GM18505 (cell line): ENCODE measurements around the gene THRB.

Experiments
- ATAC-seq: cut with Tn5 transposase; IDR thresholded peaks from one replicate; pipeline ENCODE4 v1.9.1; 2021; ENCODE audit not compliant: unreplicated experiment
- POLR2A ChIP-seq: IDR thresholded peaks from 4 replicates; pipeline ENCODE4 v1.6.1; 2011; ENCODE audit warnings: borderline replicate concordance; ENCODE audit not compliant: insufficient read depth, insufficient read length; ENCODE audit errors: extremely low read depth

Gene THRB

DNA sequence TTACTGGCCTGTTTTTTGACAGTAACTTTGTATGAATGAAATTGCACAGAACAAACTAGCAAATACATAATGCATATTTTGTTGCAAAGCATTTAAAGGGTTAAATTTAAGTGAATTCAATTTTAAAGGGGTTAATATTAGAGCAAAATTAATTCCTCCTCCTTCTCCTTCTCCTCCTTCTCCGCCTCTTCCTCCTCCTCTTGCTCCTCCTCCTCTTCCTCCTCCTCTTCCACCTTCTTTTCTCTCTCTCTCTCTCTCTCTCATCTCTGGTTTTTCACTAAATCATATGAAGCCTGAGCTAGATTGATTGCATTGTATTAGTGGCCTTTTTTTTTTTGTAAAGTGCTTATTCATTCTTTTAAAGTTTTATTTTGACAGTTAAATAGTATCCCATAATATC lies 154.5 kb downstream of the THRB start:
- no peak for ATAC-seq

DNA sequence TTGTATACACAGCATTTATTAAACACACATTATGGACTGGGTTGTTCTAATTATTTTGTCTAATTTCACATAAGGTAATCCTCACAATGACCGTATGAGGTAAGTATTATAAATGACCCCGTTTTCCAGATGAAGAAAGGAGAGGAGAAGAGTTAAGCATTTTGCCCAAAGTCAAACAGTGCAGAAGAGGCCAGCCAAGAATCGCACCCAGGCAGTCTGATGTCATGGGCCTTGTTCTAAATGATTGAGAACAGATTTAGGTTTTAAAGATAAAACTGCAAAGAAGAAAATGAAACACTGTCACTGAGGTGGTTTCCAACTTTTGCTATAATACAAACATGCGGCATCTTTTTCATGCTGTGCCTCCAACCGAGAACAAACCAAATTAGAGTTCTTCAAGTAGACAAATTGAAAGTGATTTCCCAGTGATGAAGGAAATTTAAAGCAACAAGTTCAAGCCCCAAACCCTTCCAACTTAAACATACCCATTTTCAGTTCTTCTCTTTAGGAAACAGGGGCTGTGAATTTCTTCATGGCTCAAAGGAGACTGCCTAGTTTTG lies 155.3 kb downstream of the THRB start:
- no peak for TF ChIP-seq POLR2A
- ATAC-seq: no peak

More for the DNA sequence above, 154.5 kb downstream of the THRB start:
- no peak for TF ChIP-seq POLR2A

GRCh38 chr3:24338409-24339130 lies 156.1 kb downstream of the THRB start:
- no peak for ATAC-seq
- TF ChIP-seq POLR2A: no peak

DNA sequence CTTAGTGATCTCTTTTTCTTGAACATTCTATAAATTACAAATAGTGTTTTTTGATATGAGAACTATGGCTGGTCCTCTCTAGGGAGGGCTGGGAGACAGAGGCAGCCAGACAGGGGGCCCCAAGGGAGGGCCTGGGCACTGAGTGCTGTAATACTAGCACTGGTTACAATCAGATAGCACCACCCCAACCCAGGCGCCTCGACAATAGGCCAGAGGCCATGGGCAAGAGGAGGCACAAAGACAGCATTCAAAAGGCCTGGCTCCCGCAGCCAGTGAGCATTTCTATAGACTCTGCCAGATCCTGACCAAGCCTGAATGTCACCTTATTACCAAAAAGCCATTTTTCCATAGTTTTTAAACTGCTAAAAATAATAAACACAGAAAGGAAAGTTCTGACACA lies 158.5 kb downstream of the THRB start:
- no peak for TF ChIP-seq POLR2A
- ATAC-seq: no peak

- TF ChIP-seq POLR2A: no peak
- no peak for ATAC-seq
Observed at GRCh38 chr3:24332092-24332491, 162.6 kb downstream of the THRB start.

- no peak for ATAC-seq
- TF ChIP-seq POLR2A: no peak
Observed at GRCh38 chr3:24323272-24323671, 171.4 kb downstream of the THRB start.

GRCh38 chr3:24320601-24321000 lies 174.0 kb downstream of the THRB start:
- TF ChIP-seq POLR2A: no peak
- no peak for ATAC-seq

DNA sequence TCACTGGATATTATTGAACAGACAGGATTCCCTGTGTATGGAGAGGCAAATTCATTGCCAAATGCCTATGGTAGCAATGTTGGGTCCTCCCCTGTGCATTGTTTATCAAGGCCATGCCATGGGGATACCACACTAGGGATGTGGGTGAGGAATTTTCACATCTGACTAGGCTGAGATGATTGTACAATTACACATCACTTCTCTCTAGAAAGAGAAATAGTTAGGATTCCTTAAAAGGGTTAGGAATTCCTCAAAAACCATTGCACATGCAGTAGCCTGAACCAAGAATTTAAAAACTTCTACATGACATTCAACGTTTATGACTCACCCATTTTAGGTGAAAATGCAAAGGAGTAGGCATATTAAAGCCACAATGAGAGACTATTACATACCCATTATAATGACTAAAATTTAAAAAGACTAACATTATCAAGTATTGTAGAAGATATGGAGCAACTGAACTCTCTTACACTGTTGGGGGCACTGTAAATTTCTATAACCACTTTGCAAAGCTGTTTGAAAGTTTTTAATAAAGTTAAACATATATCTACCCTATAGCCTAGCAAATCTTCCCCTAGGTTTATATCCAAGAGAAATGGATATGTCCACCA lies 175.9 kb downstream of the THRB start:
- ATAC-seq: no peak
- TF ChIP-seq POLR2A: no peak

GRCh38 chr3:24316887-24317383 lies 177.7 kb downstream of the THRB start:
- ATAC-seq: no peak
- no peak for TF ChIP-seq POLR2A

DNA sequence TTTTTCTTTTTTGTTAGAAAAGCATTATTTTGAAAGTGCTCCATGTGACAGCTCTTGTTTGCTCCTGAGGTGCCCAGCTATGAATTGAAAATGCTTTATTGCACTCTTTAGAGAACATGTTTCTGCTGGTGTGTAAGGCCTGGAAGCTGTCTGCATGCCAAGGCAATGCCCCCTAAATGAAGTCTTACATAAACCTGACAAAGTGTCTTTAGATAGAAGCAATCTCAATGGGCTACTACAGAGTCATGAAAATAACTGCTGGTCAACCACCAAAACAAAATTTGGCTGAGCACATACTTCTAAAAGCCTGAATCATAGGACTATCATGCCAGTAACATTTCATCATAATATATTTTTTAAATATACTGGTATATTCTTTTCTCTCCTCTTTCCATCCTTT lies 178.7 kb downstream of the THRB start:
- no peak for TF ChIP-seq POLR2A
- ATAC-seq: no peak

- no peak for TF ChIP-seq POLR2A
- no peak for ATAC-seq
Observed at GRCh38 chr3:24315356-24315755, 179.3 kb downstream of the THRB start.

GRCh38 chr3:24311881-24312280 lies 182.8 kb downstream of the THRB start:
- no peak for TF ChIP-seq POLR2A
- ATAC-seq: no peak

GRCh38 chr3:24310887-24311286 lies 183.8 kb downstream of the THRB start:
- ATAC-seq: no peak
- TF ChIP-seq POLR2A: no peak

GRCh38 chr3:24306518-24306917 lies 188.1 kb downstream of the THRB start:
- TF ChIP-seq POLR2A: no peak
- no peak for ATAC-seq
